HepG2 (cell line): ENCODE data around the gene GRAMD2A. TPM values are rescaled to one million over a fixed set of nuclear protein-coding genes. Genes with fewer than 3 reads are reported as not detected.

Experiments
- ATAC-seq: fragments of 200-7000 bp; cut with Tn5 transposase; 3 replicates; pipeline ENCODE4 v1.9.1; 2020; ENCODE audit warnings: mild to moderate bottlenecking, moderate library complexity
- BruUV-seq: library from RNA; stranded (reverse); fragments of 400-500 nt; replicated peaks from 2 replicates; lab custom pipeline; 2021; lab: Mats Ljungman, UMichigan
- CTCF ChIA-PET: fragments of 300-600 bp; formaldehyde crosslinking; extraction: SDS; loops from one replicate; lab custom pipeline; 2021; ENCODE audit warnings: low total read pairs, inconsistent platforms, low intra/inter-chr PET ratio; lab: Yijun Ruan, JAX
- POLR2A ChIA-PET: fragments of 350-600 bp; sonication (Branson Sonifier 250); formaldehyde crosslinking; loops from one replicate; lab custom pipeline; 2020; ENCODE audit warnings: antibody characterized with exemption, inconsistent platforms; lab: Yijun Ruan, JAX
- DNase-seq: peaks from one replicate; pipeline ENCODE4 v3.0.0-alpha.2; 2015; ENCODE audit warnings: low spot score
- FAIRE-seq: peaks from 3 replicates; lab custom pipeline; 2011; peaks lifted over from hg19 to GRCh38; lab: Jason Lieb, UNC
- H2AFZ ChIP-seq: one replicate; pipeline ENCODE4 v1.6.1; 2011; ENCODE audit warnings: low read length, inconsistent platforms
- H3K27ac ChIP-seq: fragments of 300-600 bp; 3 replicates; pipeline ENCODE4 v1.8.0; 2011; ENCODE audit warnings: mixed run types, mild to moderate bottlenecking, mixed read lengths, low read length, inconsistent platforms; ENCODE audit not compliant: insufficient read depth; ENCODE audit errors: extremely low read length
- H3K27me3 ChIP-seq, 2 experiments: fragments of 200-600 bp in 1 of 2; 2 replicates in 1 of 2; 3 replicates in 1 of 2; pipeline versions ENCODE4 v1.6.0 to v1.8.0; 2011; ENCODE audit warnings: low read length in 2 of 2, mild to moderate bottlenecking in 2 of 2, moderate library complexity in 2 of 2, inconsistent platforms in 1 of 2; ENCODE audit not compliant: insufficient read depth in 2 of 2, control insufficient read depth in 1 of 2
- H3K36me3 ChIP-seq, 2 experiments: fragments of 200-600 bp in 1 of 2; replicated peaks in 1 of 2; 2 replicates in 1 of 2; 3 replicates in 1 of 2; pipeline versions ENCODE4 v1.5.1 to v1.8.0; 2011; ENCODE audit warnings: low read length in 2 of 2, inconsistent platforms in 1 of 2; ENCODE audit not compliant: insufficient read depth in 2 of 2, control insufficient read depth in 1 of 2
- H3K4me1 ChIP-seq: 2 replicates; pipeline ENCODE4 v1.5.1; 2012; ENCODE audit warnings: low read length, inconsistent platforms; ENCODE audit not compliant: insufficient read depth
- H3K4me2 ChIP-seq: 2 replicates; pipeline ENCODE4 v1.6.0; 2011; ENCODE audit warnings: low read depth, low read length, inconsistent platforms
- H3K4me3 ChIP-seq, 3 experiments: fragments of 200-600 bp in 1 of 3; sonication (generic), shearing (Covaris generic) in 1 of 3; replicated peaks in 1 of 3; 2 replicates each; pipeline ENCODE4 v1.5.1; 2011 to 2016; ENCODE audit warnings: low read length in 3 of 3, inconsistent platforms in 2 of 3, low read depth in 2 of 3, mild to moderate bottlenecking in 2 of 3, control low read depth in 1 of 3, mixed read lengths in 1 of 3; ENCODE audit not compliant: insufficient read depth in 1 of 3
- H3K79me2 ChIP-seq: one replicate; pipeline ENCODE4 v1.6.1; 2011; ENCODE audit warnings: low read length, inconsistent platforms; ENCODE audit not compliant: insufficient read depth
- H3K9ac ChIP-seq: 2 replicates; pipeline ENCODE4 v1.6.0; 2011; ENCODE audit warnings: mild to moderate bottlenecking, low read depth, low read length, inconsistent platforms; ENCODE audit not compliant: insufficient read depth
- H3K9me3 ChIP-seq: 2 replicates; pipeline ENCODE4 v1.5.1; 2012; ENCODE audit warnings: mild to moderate bottlenecking, low read length
- H4K20me1 ChIP-seq: 2 replicates; pipeline ENCODE4 v1.6.0; 2011; ENCODE audit warnings: inconsistent platforms, mild to moderate bottlenecking, low read length, moderate library complexity; ENCODE audit not compliant: insufficient read depth
- FOXO4 ChIP-seq: sonication (generic); formaldehyde crosslinking; conservative IDR thresholded peaks from 2 replicates; pipeline ENCODE4 v1.8.1; 2023; ENCODE audit warnings: missing genetic modification reagents
- FOXP4 ChIP-seq: sonication (generic); formaldehyde crosslinking; IDR thresholded peaks from 2 replicates; pipeline ENCODE4 v1.4.0; 2020; ENCODE audit warnings: missing genetic modification reagents
- FUBP1 ChIP-seq: sonication (generic); formaldehyde crosslinking; IDR thresholded peaks from 2 replicates; pipeline ENCODE4 v1.5.1; 2020; ENCODE audit warnings: missing genetic modification reagents, mild to moderate bottlenecking, borderline replicate concordance
- HDAC2 ChIP-seq: sonication (generic); formaldehyde crosslinking; IDR thresholded peaks from 2 replicates; pipeline ENCODE4 v1.4.0; 2020; ENCODE audit warnings: missing genetic modification reagents
- ZNF597 ChIP-seq: sonication (generic); formaldehyde crosslinking; IDR thresholded peaks from 2 replicates; pipeline ENCODE4 v1.5.0; 2020; ENCODE audit warnings: missing genetic modification reagents
- ZNF670 ChIP-seq: sonication (generic); formaldehyde crosslinking; IDR thresholded peaks from 2 replicates; pipeline ENCODE4 v1.8.0; 2022; ENCODE audit warnings: mild to moderate bottlenecking, missing genetic modification reagents, borderline replicate concordance
- WGBS: methylation state at CpG from one replicate; pipeline ENCODE4 v1.1.6; 2017; ENCODE audit warnings: low lambda C conversion rate; 5-methylcytosine and 5-hydroxymethylcytosine counted together
- in situ Hi-C: cut with HindIII; loops from 2 replicates; pipeline ENCODE4 v1.10.0; 2017; ENCODE audit warnings: low pct_unique_long_range_greater_than_20kb; ENCODE audit not compliant: extremely low pct_ligation_motif_present
- intact Hi-C: fragments of 100-400 bp; cut with micrococcal nuclease; formaldehyde crosslinking; loops from one replicate; pipeline ENCODE4 v1.10.0; 2022; ENCODE audit not compliant: unreplicated experiment
- polyA plus RNA-seq, 8 experiments: library from polyadenylated mRNA; depleted of rRNA in 3 of 8; stranded (reverse) in 7 of 8; unstranded in 1 of 8; fragments of >200 nt; fragmentation: Illumina TruSeq in 4 of 8; extraction: Trizol in 4 of 8; gene quantifications; 2 replicates each; pipeline versions ENCODE4 v1.2.1 to v1.2.3, GENCODE V29; 2011 to 2016; ENCODE audit warnings: low read depth in 4 of 8, missing spikeins in 1 of 8, mixed read lengths in 1 of 8; ENCODE audit not compliant: insufficient read depth in 1 of 8
- total RNA-seq, 5 experiments: library from RNA; depleted of rRNA; stranded (reverse); fragments of >200 nt; fragmentation: Illumina TruSeq; extraction: Trizol; gene quantifications; 2 replicates each; pipeline ENCODE4 v1.2.3, GENCODE V29; 2016; ENCODE audit warnings: low read depth in 1 of 5

The GRAMD2A gene
- total and polyA plus RNA-seq, 2 of the 13 experiments (the other 11 are each of a cell fraction or from before 2014, with no cell fraction given), result 0.04 TPM; not detected in 1

- ATAC-seq (no peak), FAIRE-seq (no peak), DNase-seq (no peak)
- ChIA-PET CTCF (no interaction called here), POLR2A (no interaction called here)
- 16% methylated on average over 2 of the region's 2 CpGs for WGBS
- H4K20me1 ChIP-seq, result no peaks in the 10 kb centered on the region
- H3K4me1 ChIP-seq, result peaks cover 13% of the 10 kb centered on the region
- no peak overlapping the region for H3K9ac ChIP-seq
- intact Hi-C loops, result no loop called here
- H2AFZ ChIP-seq, result no peak overlapping the region
- H3K4me3 ChIP-seq, result no peak overlapping the region
- no peaks in the 10 kb centered on the region for H3K9me3 ChIP-seq
- H3K27me3 ChIP-seq, result peaks cover 0 to 6% of the 10 kb centered on the region in 2 experiments; a peak in 2 of 5 replicates
- no peaks in the 10 kb centered on the region for H3K36me3 ChIP-seq
- no peak overlapping the region for H3K4me2 ChIP-seq
- no peak overlapping the region for H3K27ac ChIP-seq
- in situ Hi-C loops, result no loop called here
- H3K79me2 ChIP-seq, result no peaks in the 10 kb centered on the region
- no TSS peak for BruUV-seq
- no peak for TF ChIP-seq ZNF597 (CRISPR knock-in tag)
- TF ChIP-seq FOXP4, result no peak
- no peak for TF ChIP-seq ZNF670 (CRISPR knock-in tag)
- TF ChIP-seq HDAC2 (CRISPR knock-in tag), result no peak
- no peak for TF ChIP-seq FUBP1 (CRISPR knock-in tag)
- TF ChIP-seq FOXO4 (CRISPR knock-in tag), result no peak
These were observed 45.3 kb upstream of the GRAMD2A start for GRCh38 chr15:72242775-72243370.
